Measurements from ENCODE around the gene ATRIP.
"Not testable (repeated sequence)": the region's sequence is repeated elsewhere in the genome, so short reads cannot be mapped to it uniquely, and the experiment has no call there.

ATRIP gene

GRCh38 chr3:48470286-48470685 is 23.7 kb downstream of the ATRIP start:
- no peak for DNase-seq

GRCh38 chr3:48472673-48472922 is 26.1 kb downstream of the ATRIP start:
- no peak for DNase-seq

- DNase-seq, result peak; percentile 66
These were observed 26.5 kb downstream of the ATRIP start for GRCh38 chr3:48472923-48473616.

- DNase-seq, result no peak
These were observed 27.0 kb downstream of the ATRIP start for GRCh38 chr3:48473617-48473952.

- not testable (repeated sequence) for DNase-seq
These were observed 27.5 kb downstream of the ATRIP start for GRCh38 chr3:48474031-48474430.

- no peak for DNase-seq
These were observed 28.1 kb downstream of the ATRIP start for GRCh38 chr3:48474619-48475018.

- DNase-seq, result no peak
These were observed 28.7 kb downstream of the ATRIP start for GRCh38 chr3:48475188-48475587.

- DNase-seq, result no peak
These were observed 30.0 kb downstream of the ATRIP start for GRCh38 chr3:48476426-48477053.

- DNase-seq, result no peak
These were observed 31.5 kb downstream of the ATRIP start for GRCh38 chr3:48477959-48478520.

- DNase-seq, result no peak
These were observed 32.4 kb downstream of the ATRIP start for GRCh38 chr3:48478626-48479555.

GRCh38 chr3:48480891-48481290 is 34.4 kb downstream of the ATRIP start:
- not testable (repeated sequence) for DNase-seq

- DNase-seq, result not testable (repeated sequence)
These were observed 36.3 kb downstream of the ATRIP start for GRCh38 chr3:48482822-48483221.

- no peak for DNase-seq
These were observed 40.4 kb downstream of the ATRIP start for GRCh38 chr3:48486952-48487351.

- DNase-seq, result no peak
These were observed 46.1 kb downstream of the ATRIP start for GRCh38 chr3:48492461-48493202.

- no peak for DNase-seq
These were observed 46.6 kb downstream of the ATRIP start for GRCh38 chr3:48493203-48493501.

GRCh38 chr3:48500656-48501055 is 54.1 kb downstream of the ATRIP start:
- no peak for DNase-seq

GRCh38 chr3:48501196-48501595 is 54.7 kb downstream of the ATRIP start:
- no peak for DNase-seq

GRCh38 chr3:48502121-48502520 is 55.6 kb downstream of the ATRIP start:
- no peak for DNase-seq

- no peak for DNase-seq
These were observed 56.2 kb downstream of the ATRIP start for GRCh38 chr3:48502728-48503168.

GRCh38 chr3:48503401-48504050 is 57.0 kb downstream of the ATRIP start:
- DNase-seq, result no peak

GRCh38 chr3:48504051-48504946 is 57.8 kb downstream of the ATRIP start, which contains the start of gene SHISA5:
SHISA5 (minus strand) TSS chr3:48504174; CDS start chr3:48504094, 80 bp downstream.
- no peak for DNase-seq
